GM23338 (cell line): ENCODE measurements around the gene SLC41A2. TPM values are rescaled to one million over a fixed set of nuclear protein-coding genes. Genes with fewer than 3 reads are reported as not detected.

Source experiments
- ATAC-seq: fragments of 200-7000 bp; cut with Tn5 transposase; 3 replicates; pipeline ENCODE4 v1.9.1; 2020
- DNase-seq: peaks from one replicate; pipeline ENCODE4 v3.0.0-alpha.2; 2015; ENCODE audit warnings: low spot score
- H2AFZ ChIP-seq: fragments of 200-600 bp; sonication (generic); 2 replicates; pipeline ENCODE4 v1.8.0; 2016; ENCODE audit warnings: antibody characterized with exemption, mild to moderate bottlenecking, moderate library complexity
- H3F3A ChIP-seq: fragments of 200-600 bp; sonication (generic); replicated peaks from 2 replicates; pipeline ENCODE4 v1.8.0; 2017; ENCODE audit warnings: antibody characterized with exemption, mixed run types, low read depth
- H3K27ac ChIP-seq: fragments of 200-600 bp; sonication (generic); 2 replicates; pipeline ENCODE4 v1.6.1; 2016; ENCODE audit warnings: low read depth
- H3K27me3 ChIP-seq: fragments of 200-600 bp; sonication (generic); 2 replicates; pipeline ENCODE4 v1.8.0; 2016; ENCODE audit warnings: mild to moderate bottlenecking, mixed run types, moderate library complexity; ENCODE audit not compliant: insufficient read depth
- H3K36me3 ChIP-seq: fragments of 200-600 bp; sonication (generic); 2 replicates; pipeline ENCODE4 v1.8.0; 2016; ENCODE audit warnings: mild to moderate bottlenecking; ENCODE audit not compliant: insufficient read depth
- H3K4me1 ChIP-seq: fragments of 200-600 bp; sonication (generic); 2 replicates; pipeline ENCODE4 v1.8.0; 2016; ENCODE audit warnings: mild to moderate bottlenecking, moderate library complexity; ENCODE audit not compliant: insufficient read depth
- H3K4me2 ChIP-seq: fragments of 200-600 bp; sonication (generic); 2 replicates; pipeline ENCODE4 v1.7.1; 2017; ENCODE audit warnings: mixed run types
- H3K4me3 ChIP-seq: fragments of 200-600 bp; sonication (generic); 2 replicates; pipeline ENCODE4 v1.6.1; 2016; ENCODE audit warnings: mixed run types
- H3K79me2 ChIP-seq: fragments of 200-600 bp; sonication (generic); replicated peaks from 2 replicates; pipeline ENCODE4 v1.8.0; 2017; ENCODE audit warnings: mild to moderate bottlenecking; ENCODE audit not compliant: insufficient read depth
- H3K9me2 ChIP-seq: fragments of 200-600 bp; sonication (generic); 2 replicates; pipeline ENCODE4 v1.8.0; 2017; ENCODE audit not compliant: insufficient read depth
- H4K20me1 ChIP-seq: fragments of 200-600 bp; sonication (generic); replicated peaks from 2 replicates; pipeline ENCODE4 v1.8.0; 2017; ENCODE audit warnings: mild to moderate bottlenecking; ENCODE audit not compliant: insufficient read depth
- H3K27ac Mint-ChIP-seq: 2 replicates; pipeline ENCODE4 v1.8.0; 2020; ENCODE audit warnings: inconsistent platforms, mild to moderate bottlenecking, moderate library complexity, mixed read lengths
- H3K27me3 Mint-ChIP-seq: 3 replicates; pipeline ENCODE4 v1.8.0; 2022; ENCODE audit warnings: low read depth, mild to moderate bottlenecking, moderate library complexity, mixed read lengths, inconsistent platforms; ENCODE audit not compliant: insufficient read depth, poor library complexity
- H3K36me3 Mint-ChIP-seq: 3 replicates; pipeline ENCODE4 v1.8.0; 2021; ENCODE audit warnings: low read depth, mild to moderate bottlenecking, inconsistent platforms, moderate library complexity, mixed read lengths
- H3K4me1 Mint-ChIP-seq: 3 replicates; pipeline ENCODE4 v1.8.0; 2020; ENCODE audit warnings: mild to moderate bottlenecking, inconsistent platforms, mixed read lengths
- H3K4me3 Mint-ChIP-seq: 3 replicates; pipeline ENCODE4 v1.8.0; 2021; ENCODE audit warnings: moderate library complexity, mild to moderate bottlenecking, inconsistent platforms, mixed read lengths
- H3K9me3 Mint-ChIP-seq: 3 replicates; pipeline ENCODE4 v1.8.0; 2020; ENCODE audit warnings: moderate library complexity, mild to moderate bottlenecking, inconsistent platforms, mixed read lengths
- CREB1 ChIP-seq: fragments of 250-450 bp; sonication (Bioruptor Pico); IDR thresholded peaks from 2 replicates; pipeline ENCODE4 v1.5.0; 2020; ENCODE audit warnings: low read depth, mild to moderate bottlenecking, moderate library complexity
- EZH2 ChIP-seq: fragments of 200-600 bp; sonication (generic); IDR thresholded peaks from one replicate; pipeline ENCODE4 v1.8.0; 2017; ENCODE audit warnings: antibody characterized with exemption, mild to moderate bottlenecking, low read depth; ENCODE audit not compliant: unreplicated experiment
- EZH2phosphoT487 ChIP-seq: fragments of 200-600 bp; sonication (generic); IDR thresholded peaks from one replicate; pipeline ENCODE4 v1.8.1; 2018; ENCODE audit warnings: antibody characterized with exemption; ENCODE audit not compliant: unreplicated experiment
- NANOG ChIP-seq: IDR thresholded peaks from 2 replicates; pipeline ENCODE4 v1.6.1; 2016; ENCODE audit warnings: antibody characterized with exemption, borderline replicate concordance
- POLR2AphosphoS5 ChIP-seq: IDR thresholded peaks from 2 replicates; pipeline ENCODE4 v1.6.1; 2016; ENCODE audit warnings: antibody characterized with exemption, low read depth
- STAT1 ChIP-seq: IDR thresholded peaks from one replicate; pipeline ENCODE4 v1.6.1; 2016; ENCODE audit warnings: antibody characterized with exemption; ENCODE audit not compliant: unreplicated experiment
- ZNF331 ChIP-seq: fragments of 250-450 bp; sonication (Bioruptor Pico); IDR thresholded peaks from 2 replicates; pipeline ENCODE4 v1.5.0; 2020; ENCODE audit warnings: low read depth, mild to moderate bottlenecking, moderate library complexity
- ZNF462 ChIP-seq: fragments of 250-450 bp; sonication (Bioruptor Pico); IDR thresholded peaks from 2 replicates; pipeline ENCODE4 v1.5.0; 2020; ENCODE audit warnings: mild to moderate bottlenecking, moderate library complexity
- polyA plus RNA-seq: library from polyadenylated mRNA; unstranded; fragments of >200 nt; fragmentation: Nextera tagmentation; extraction: Ambion mirVana; gene quantifications from 2 replicates; pipeline ENCODE4 v1.2.1, GENCODE V29; 2016
- total RNA-seq: library from RNA; depleted of rRNA; stranded (reverse); fragments of >200 nt; shearing (Covaris generic); gene quantifications from 2 replicates; pipeline ENCODE4 v1.2.3, GENCODE V29; 2014
- TF ChIP-seq, protein P1 (sequence below), 2 experiments: fragments of 200-600 bp in 1 of 2; sonication (generic) in 1 of 2; conservative IDR thresholded peaks; 2 replicates each; pipeline versions ENCODE4 v1.5.1 to v1.6.1; 2016 to 2017; ENCODE audit warnings: antibody characterized with exemption in 2 of 2, low read depth in 2 of 2, mild to moderate bottlenecking in 2 of 2, moderate library complexity in 1 of 2
- TF ChIP-seq, protein P2 (sequence below): IDR thresholded peaks from one replicate; pipeline ENCODE4 v1.6.1; 2018; ENCODE audit warnings: antibody characterized with exemption; ENCODE audit not compliant: unreplicated experiment
- TF ChIP-seq, protein P3 (sequence below): IDR thresholded peaks from 2 replicates; pipeline ENCODE4 v1.6.1; 2016; ENCODE audit warnings: antibody characterized with exemption

Gene SLC41A2
- total and polyA plus RNA-seq, 2 experiments from 2014 or later: 1.5 to 6.8 TPM

DNA sequence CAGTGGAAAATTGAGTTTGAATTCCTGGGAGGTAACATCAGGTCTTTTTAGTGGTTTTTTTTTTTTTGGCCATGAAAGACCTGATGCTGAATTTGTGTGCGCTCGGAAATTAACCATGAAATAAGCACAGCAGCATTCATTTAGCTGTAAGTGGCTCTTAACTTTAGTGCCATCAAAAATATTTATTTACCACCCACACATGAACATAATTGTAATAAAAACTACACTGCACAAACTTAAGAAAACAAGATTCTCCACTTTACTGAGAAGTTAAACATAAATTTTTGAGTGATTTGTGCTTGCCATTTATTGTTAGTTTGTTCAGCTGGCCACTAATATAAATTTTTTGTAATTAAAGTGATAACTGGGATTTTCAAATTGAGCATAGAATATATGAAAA, 2.4 kb downstream of the SLC41A2 start:
- Mint-ChIP-seq H3K4me1 (peaks cover 16% of the 10 kb centered on the region; the same call in 2 of the 3 replicates), H3K27me3 (peaks cover 19% of the 10 kb centered on the region), H3K27ac (no peak overlapping the region), H3K36me3 (no peaks in the 10 kb centered on the region), H3K4me3 (no peak overlapping the region; the same call in 2 of the 3 replicates), H3K9me3 (no peaks in the 10 kb centered on the region)
- 0 out of 2 replicates have a peak, but pooled peaks cover 9% of the 10 kb centered on the region for H3K4me1 ChIP-seq
- peaks cover 35% of the 10 kb centered on the region for H3K27me3 ChIP-seq
- DNase-seq: no peak
- H3K36me3 ChIP-seq: no peaks in the 10 kb centered on the region
- H3K9me2 ChIP-seq: no peaks in the 10 kb centered on the region
- ATAC-seq: no peak
- no peaks in the 10 kb centered on the region for H3K79me2 ChIP-seq
- H4K20me1 ChIP-seq: peaks cover 10% of the 10 kb centered on the region
- TF ChIP-seq EZH2 (no peak), ZNF462 (no peak), NANOG (no peak), EZH2phosphoT487 (no peak), STAT1 (no peak), ZNF331 (CRISPR knock-in tag) (no peak), POLR2AphosphoS5 (no peak), CREB1 (CRISPR knock-in tag) (no peak)
- TF ChIP-seq, protein P1, sequence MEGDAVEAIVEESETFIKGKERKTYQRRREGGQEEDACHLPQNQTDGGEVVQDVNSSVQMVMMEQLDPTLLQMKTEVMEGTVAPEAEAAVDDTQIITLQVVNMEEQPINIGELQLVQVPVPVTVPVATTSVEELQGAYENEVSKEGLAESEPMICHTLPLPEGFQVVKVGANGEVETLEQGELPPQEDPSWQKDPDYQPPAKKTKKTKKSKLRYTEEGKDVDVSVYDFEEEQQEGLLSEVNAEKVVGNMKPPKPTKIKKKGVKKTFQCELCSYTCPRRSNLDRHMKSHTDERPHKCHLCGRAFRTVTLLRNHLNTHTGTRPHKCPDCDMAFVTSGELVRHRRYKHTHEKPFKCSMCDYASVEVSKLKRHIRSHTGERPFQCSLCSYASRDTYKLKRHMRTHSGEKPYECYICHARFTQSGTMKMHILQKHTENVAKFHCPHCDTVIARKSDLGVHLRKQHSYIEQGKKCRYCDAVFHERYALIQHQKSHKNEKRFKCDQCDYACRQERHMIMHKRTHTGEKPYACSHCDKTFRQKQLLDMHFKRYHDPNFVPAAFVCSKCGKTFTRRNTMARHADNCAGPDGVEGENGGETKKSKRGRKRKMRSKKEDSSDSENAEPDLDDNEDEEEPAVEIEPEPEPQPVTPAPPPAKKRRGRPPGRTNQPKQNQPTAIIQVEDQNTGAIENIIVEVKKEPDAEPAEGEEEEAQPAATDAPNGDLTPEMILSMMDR (conservative IDR thresholded peaks at IDR 0.05; ENCODE audit: low read depth in 2 of 2): no peak
- TF ChIP-seq, protein P2, sequence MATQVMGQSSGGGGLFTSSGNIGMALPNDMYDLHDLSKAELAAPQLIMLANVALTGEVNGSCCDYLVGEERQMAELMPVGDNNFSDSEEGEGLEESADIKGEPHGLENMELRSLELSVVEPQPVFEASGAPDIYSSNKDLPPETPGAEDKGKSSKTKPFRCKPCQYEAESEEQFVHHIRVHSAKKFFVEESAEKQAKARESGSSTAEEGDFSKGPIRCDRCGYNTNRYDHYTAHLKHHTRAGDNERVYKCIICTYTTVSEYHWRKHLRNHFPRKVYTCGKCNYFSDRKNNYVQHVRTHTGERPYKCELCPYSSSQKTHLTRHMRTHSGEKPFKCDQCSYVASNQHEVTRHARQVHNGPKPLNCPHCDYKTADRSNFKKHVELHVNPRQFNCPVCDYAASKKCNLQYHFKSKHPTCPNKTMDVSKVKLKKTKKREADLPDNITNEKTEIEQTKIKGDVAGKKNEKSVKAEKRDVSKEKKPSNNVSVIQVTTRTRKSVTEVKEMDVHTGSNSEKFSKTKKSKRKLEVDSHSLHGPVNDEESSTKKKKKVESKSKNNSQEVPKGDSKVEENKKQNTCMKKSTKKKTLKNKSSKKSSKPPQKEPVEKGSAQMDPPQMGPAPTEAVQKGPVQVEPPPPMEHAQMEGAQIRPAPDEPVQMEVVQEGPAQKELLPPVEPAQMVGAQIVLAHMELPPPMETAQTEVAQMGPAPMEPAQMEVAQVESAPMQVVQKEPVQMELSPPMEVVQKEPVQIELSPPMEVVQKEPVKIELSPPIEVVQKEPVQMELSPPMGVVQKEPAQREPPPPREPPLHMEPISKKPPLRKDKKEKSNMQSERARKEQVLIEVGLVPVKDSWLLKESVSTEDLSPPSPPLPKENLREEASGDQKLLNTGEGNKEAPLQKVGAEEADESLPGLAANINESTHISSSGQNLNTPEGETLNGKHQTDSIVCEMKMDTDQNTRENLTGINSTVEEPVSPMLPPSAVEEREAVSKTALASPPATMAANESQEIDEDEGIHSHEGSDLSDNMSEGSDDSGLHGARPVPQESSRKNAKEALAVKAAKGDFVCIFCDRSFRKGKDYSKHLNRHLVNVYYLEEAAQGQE: no peak
- TF ChIP-seq, protein P3, sequence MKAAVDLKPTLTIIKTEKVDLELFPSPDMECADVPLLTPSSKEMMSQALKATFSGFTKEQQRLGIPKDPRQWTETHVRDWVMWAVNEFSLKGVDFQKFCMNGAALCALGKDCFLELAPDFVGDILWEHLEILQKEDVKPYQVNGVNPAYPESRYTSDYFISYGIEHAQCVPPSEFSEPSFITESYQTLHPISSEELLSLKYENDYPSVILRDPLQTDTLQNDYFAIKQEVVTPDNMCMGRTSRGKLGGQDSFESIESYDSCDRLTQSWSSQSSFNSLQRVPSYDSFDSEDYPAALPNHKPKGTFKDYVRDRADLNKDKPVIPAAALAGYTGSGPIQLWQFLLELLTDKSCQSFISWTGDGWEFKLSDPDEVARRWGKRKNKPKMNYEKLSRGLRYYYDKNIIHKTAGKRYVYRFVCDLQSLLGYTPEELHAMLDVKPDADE: no peak
- H3K4me3 ChIP-seq: no peak overlapping the region
- H3K4me2 ChIP-seq: no peak overlapping the region
- no peak overlapping the region for H2AFZ ChIP-seq
- 0 out of 2 replicates have a peak, but pooled peaks cover 6% of the 10 kb centered on the region for H3F3A ChIP-seq
- H3K27ac ChIP-seq: no peak overlapping the region
